Neural cell (in vitro differentiated cells): Measurements from ENCODE around the gene MAGI1.

Experiments
- CTCF ChIP-seq: fragments of 450-650 bp; IDR thresholded peaks from 2 replicates; pipeline ENCODE4 v1.5.1; 2014; ENCODE audit warnings: antibody characterized with exemption, mild to moderate bottlenecking, moderate library complexity; ENCODE audit not compliant: poor library complexity, severe bottlenecking
- EP300 ChIP-seq: fragments of 450-650 bp; conservative IDR thresholded peaks from 2 replicates; pipeline ENCODE4 v1.6.1; 2014; ENCODE audit warnings: antibody characterized with exemption, mild to moderate bottlenecking, moderate library complexity; ENCODE audit not compliant: poor library complexity, severe bottlenecking
- EZH2 ChIP-seq: fragments of 200-600, 300-800 bp; shearing (Covaris generic), sonication (generic); IDR thresholded peaks from 2 replicates; pipeline ENCODE4 v1.6.1; 2014; ENCODE audit warnings: antibody characterized with exemption, low read length, borderline replicate concordance, mild to moderate bottlenecking; ENCODE audit not compliant: insufficient read depth, poor library complexity, severe bottlenecking
- MXI1 ChIP-seq: fragments of 450-650 bp; conservative IDR thresholded peaks from 2 replicates; pipeline ENCODE4 v1.6.1; 2014; ENCODE audit warnings: antibody characterized with exemption, mild to moderate bottlenecking; ENCODE audit not compliant: poor library complexity, severe bottlenecking
- POLR2AphosphoS5 ChIP-seq: IDR thresholded peaks from 2 replicates; pipeline ENCODE4 v1.6.1; 2012
- RAD21 ChIP-seq: fragments of 450-650 bp; conservative IDR thresholded peaks from 2 replicates; pipeline ENCODE4 v1.6.1; 2014; ENCODE audit warnings: antibody characterized with exemption, mild to moderate bottlenecking, moderate library complexity
- TAF1 ChIP-seq: IDR thresholded peaks from 2 replicates; pipeline ENCODE4 v1.6.1; 2012; ENCODE audit warnings: low read depth

GRCh38 chr3:65729973-65730372 lies 308.7 kb downstream of the MAGI1 start:
- TF ChIP-seq CTCF = no peak
- no peak for TF ChIP-seq MXI1
- no peak for TF ChIP-seq RAD21
- no peak for TF ChIP-seq POLR2AphosphoS5
- no peak for TF ChIP-seq EZH2
- TF ChIP-seq EP300 = no peak
- no peak for TF ChIP-seq TAF1
